ENCODE data around the gene PRKAB1.
"Not testable (repeated sequence)": the region's sequence is repeated elsewhere in the genome, so short reads cannot be mapped to it uniquely, and the experiment has no call there.

PRKAB1 gene

DNA sequence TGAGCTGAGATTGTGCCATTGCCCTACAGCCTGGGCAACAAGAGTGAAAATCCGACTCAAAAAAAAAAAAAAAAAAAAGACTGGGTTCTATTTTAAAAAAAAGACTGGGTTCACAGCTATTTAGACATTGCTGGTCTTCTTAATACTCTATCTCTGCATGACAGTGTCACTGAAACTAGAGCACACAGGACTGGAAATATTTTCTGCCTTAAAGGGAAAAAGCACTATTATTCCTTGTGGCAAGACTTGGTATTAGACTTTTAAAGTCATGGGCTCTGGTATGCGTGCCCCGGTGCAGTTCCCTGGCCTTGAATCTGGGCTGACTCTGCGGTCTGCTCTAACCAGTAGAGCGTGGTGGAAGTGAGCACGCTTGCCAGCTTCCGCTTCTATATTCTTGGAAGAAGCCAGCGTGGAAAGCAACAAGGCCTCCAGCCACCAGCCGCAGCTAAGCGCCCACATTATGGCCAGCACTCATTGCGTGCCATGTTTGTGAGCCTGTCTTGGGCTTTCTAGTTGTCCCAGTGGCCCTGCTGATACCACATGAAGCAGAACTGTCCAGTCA, 31.3 kb downstream of the PRKAB1 start:
- no peak overlapping the region for H3K27ac ChIP-seq
- H3K4me1 ChIP-seq (ENCODE audit: control insufficient read depth in 1 of 2, insufficient read depth in 1 of 2, low read depth in 1 of 2, low read length in 1 of 2), result no peaks in the 10 kb centered on the region
- peaks cover 59% of the 10 kb centered on the region for H3K36me3 ChIP-seq

DNA sequence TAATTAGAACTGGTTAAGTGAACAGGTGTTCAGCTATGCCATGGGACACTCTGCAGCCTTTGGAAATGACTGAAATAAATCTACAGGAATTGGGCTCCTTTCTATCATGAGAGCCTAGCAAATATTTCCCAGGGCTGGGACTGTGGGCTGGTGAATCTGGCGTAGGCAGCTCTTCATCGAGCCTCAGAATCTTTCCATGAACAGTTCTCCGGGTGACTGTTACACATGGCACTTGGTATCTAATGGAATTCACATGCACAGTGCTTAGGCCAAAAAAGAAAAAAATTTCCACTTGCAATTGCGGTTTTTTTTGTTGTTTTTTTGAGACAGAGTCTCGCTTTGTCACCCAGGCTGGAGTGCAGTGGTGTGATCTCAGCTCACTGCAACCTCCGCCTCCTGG, 32.1 kb downstream of the PRKAB1 start:
- TF ChIP-seq, protein P1, sequence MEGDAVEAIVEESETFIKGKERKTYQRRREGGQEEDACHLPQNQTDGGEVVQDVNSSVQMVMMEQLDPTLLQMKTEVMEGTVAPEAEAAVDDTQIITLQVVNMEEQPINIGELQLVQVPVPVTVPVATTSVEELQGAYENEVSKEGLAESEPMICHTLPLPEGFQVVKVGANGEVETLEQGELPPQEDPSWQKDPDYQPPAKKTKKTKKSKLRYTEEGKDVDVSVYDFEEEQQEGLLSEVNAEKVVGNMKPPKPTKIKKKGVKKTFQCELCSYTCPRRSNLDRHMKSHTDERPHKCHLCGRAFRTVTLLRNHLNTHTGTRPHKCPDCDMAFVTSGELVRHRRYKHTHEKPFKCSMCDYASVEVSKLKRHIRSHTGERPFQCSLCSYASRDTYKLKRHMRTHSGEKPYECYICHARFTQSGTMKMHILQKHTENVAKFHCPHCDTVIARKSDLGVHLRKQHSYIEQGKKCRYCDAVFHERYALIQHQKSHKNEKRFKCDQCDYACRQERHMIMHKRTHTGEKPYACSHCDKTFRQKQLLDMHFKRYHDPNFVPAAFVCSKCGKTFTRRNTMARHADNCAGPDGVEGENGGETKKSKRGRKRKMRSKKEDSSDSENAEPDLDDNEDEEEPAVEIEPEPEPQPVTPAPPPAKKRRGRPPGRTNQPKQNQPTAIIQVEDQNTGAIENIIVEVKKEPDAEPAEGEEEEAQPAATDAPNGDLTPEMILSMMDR (IDR thresholded peaks at IDR 0.05), result no peak
- Histone ChIP-seq H3K4me1 (ENCODE audit: control insufficient read depth in 1 of 2, insufficient read depth in 1 of 2, low read depth in 1 of 2, low read length in 1 of 2) (no peaks in the 10 kb centered on the region), H3K36me3 (peaks cover 66% of the 10 kb centered on the region), H3K4me3 (ENCODE audit: low read depth in 1 of 2, low read length in 1 of 2) (no peak overlapping the region), H3K9me3 (no peaks in the 10 kb centered on the region), H3K27me3 (no peaks in the 10 kb centered on the region), H3K27ac (no peak overlapping the region)

More for the DNA sequence above, 31.3 kb downstream of the PRKAB1 start:
- H3K4me3 ChIP-seq (ENCODE audit: low read depth in 1 of 2, low read length in 1 of 2), result no peak overlapping the region
- H3K27me3 ChIP-seq, result no peaks in the 10 kb centered on the region
- H3K9me3 ChIP-seq, result no peaks in the 10 kb centered on the region
- TF ChIP-seq, protein P1 (IDR thresholded peaks at IDR 0.05), result no peak

DNA sequence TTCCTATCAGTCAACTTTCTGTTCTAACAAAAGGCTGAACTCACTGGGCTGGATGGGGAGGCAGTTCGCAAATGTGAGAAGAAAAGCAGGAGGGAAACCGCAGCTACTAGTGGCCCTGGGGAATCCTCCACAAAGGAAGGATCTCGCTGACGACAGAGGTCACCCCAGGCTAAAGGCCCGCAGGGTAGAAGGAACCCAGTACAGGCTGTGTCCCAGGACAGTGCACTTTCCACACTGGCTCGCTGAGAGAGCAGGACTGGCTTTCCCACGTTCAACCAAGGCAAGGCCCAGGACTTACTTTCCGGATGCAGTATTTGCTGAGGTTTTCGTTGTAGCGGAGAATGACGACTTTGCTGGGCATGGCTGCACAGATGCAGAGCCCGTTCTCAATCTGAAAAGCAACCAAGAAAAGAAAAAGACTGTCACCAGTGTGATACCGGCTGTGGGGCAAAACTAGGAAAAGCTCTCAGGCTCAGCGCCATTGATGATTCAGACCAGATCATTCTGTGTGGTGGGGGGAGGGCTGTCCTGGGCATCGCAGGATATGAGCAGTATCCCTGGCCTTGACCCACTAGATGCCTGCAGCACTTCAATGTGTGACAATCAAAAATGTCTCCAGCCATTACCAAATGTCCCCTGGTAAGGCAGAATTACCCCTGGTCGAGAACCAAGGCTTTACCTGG, 36.3 kb downstream of the PRKAB1 start:
- peaks cover 75% of the 10 kb centered on the region for H3K36me3 ChIP-seq
- H3K27ac ChIP-seq, result no peak overlapping the region
- no peaks in the 10 kb centered on the region for H3K27me3 ChIP-seq
- H3K9me3 ChIP-seq, result no peaks in the 10 kb centered on the region
- H3K4me3 ChIP-seq (ENCODE audit: low read depth in 1 of 2, low read length in 1 of 2), result no peak overlapping the region
- TF ChIP-seq, protein P1 (IDR thresholded peaks at IDR 0.05), result no peak
- H3K4me1 ChIP-seq (ENCODE audit: control insufficient read depth in 1 of 2, insufficient read depth in 1 of 2, low read depth in 1 of 2, low read length in 1 of 2), result no peaks in the 10 kb centered on the region

DNA sequence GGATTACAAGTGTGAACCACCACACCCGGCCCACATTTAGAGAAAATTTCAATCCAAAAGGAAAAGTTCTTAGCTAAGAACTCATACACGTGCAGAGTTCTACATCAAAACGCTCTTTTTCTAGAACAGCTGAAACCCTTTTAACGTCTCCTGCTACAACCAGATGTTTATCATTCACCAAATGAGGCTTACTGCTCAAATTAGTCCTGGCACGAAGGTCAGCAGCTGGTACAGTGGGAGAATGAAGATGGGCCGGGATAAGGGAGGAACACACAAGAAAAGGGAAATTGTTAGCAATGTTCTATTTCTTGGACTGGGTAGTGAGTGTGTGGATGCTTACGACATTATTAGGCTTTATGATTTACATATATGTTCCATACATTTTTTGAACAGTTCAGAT, 37.2 kb downstream of the PRKAB1 start:
- Histone ChIP-seq H3K4me3 (ENCODE audit: low read depth in 1 of 2, low read length in 1 of 2) (no peak overlapping the region), H3K9me3 (no peaks in the 10 kb centered on the region), H3K27me3 (no peaks in the 10 kb centered on the region), H3K27ac (no peak overlapping the region), H3K36me3 (peaks cover 75% of the 10 kb centered on the region), H3K4me1 (ENCODE audit: control insufficient read depth in 1 of 2, insufficient read depth in 1 of 2, low read depth in 1 of 2, low read length in 1 of 2) (no peaks in the 10 kb centered on the region)
- TF ChIP-seq, protein P1 (IDR thresholded peaks at IDR 0.05), result no peak

DNA sequence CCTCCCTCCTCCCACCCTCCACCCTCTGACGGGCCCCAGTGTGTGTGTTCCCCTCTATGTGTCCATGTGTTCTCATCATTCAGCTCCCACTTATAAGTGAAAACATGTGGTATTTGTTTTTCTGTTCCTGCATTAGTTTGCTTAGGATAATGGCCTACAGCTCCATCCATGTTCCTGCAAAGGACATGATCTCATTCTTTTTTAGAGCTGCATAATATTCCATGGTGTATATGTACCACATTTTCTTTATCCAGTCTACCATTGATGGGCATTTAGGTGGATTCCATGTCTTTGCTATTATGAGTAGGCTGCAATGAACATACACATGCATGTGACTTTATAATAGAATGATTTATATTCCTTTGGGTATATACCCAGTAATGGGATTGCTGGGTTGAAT, 38.5 kb downstream of the PRKAB1 start:
- not testable (repeated sequence) for H3K4me1 ChIP-seq (ENCODE audit: control insufficient read depth in 1 of 2, insufficient read depth in 1 of 2, low read depth in 1 of 2, low read length in 1 of 2)
- H3K36me3 ChIP-seq, result peaks cover 79% of the 10 kb centered on the region

DNA sequence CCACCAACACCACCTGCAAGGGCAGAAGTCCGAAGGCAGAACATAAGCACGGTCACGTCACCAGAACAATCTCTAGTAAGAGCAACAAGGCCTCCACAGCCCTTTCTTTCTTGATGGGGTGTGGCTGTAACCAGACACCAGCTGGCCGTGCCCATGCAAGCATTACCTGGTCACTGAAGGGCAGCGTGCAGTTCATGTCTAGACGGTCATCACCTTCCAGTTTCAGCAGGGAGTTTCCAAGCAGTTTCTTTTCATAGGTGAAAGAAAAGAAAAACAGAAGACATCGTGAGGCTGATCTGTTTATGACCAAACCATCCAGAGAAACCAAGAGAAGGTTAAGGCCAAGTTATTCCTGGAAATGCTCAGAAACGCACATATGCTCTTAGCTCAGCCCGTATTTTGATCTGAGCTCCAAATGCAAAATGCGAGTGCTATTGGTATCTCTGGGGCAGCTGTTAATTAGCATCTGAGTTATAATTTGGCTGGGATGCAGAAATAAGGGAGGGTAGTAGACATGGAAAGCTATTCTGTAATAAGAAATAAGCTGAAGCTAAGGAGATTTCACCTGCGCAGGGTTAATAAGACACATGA, 42.5 kb downstream of the PRKAB1 start:
- TF ChIP-seq, protein P1 (IDR thresholded peaks at IDR 0.05), result no peak
- peaks cover 93% of the 10 kb centered on the region for H3K36me3 ChIP-seq
- no peak overlapping the region for H3K4me3 ChIP-seq (ENCODE audit: low read depth in 1 of 2, low read length in 1 of 2)
- no peak overlapping the region for H3K27ac ChIP-seq
- H3K27me3 ChIP-seq, result no peaks in the 10 kb centered on the region
- no peaks in the 10 kb centered on the region for H3K4me1 ChIP-seq (ENCODE audit: control insufficient read depth in 1 of 2, insufficient read depth in 1 of 2, low read depth in 1 of 2, low read length in 1 of 2)
- no peaks in the 10 kb centered on the region for H3K9me3 ChIP-seq

More for the DNA sequence above, 38.5 kb downstream of the PRKAB1 start:
- not testable (repeated sequence) for H3K4me3 ChIP-seq (ENCODE audit: low read depth in 1 of 2, low read length in 1 of 2); H3K27me3 ChIP-seq; H3K27ac ChIP-seq; H3K9me3 ChIP-seq

Measured in neutrophil (primary cell).